ENCODE results near the gene NECTIN1. TPM values are rescaled to one million over a fixed set of nuclear protein-coding genes. Genes with fewer than 3 reads are reported as not detected.

The NECTIN1 gene
- total and polyA plus RNA-seq, 7 donors: 0.42 to 3.5 (median 1.7) TPM

GRCh38 chr11:119640541-119640940 lies 88.5 kb downstream of the NECTIN1 start:
- Histone ChIP-seq H3K4me3 (no peak overlapping the region), H3K9me3 (no peaks in the 10 kb centered on the region), H3K4me1 (no peaks in the 10 kb centered on the region), H3K36me3 (ENCODE audit: insufficient read depth in 1 of 2, low read depth in 1 of 2) (no peaks in the 10 kb centered on the region), H3K27ac (no peak overlapping the region), H3K27me3 (ENCODE audit: insufficient read depth in 3 of 3, low read length in 2 of 3) (peaks cover 0 to 8% (median 2%) of the 10 kb centered on the region in 3 donors)
- no peak for ATAC-seq
- WGBS, 3 donors: 57 to 61% (median 61%) methylated on average over 6 of the region's 6 CpGs
- no peak for TF ChIP-seq CTCF (IDR thresholded peaks at IDR 0.05)
- intact Hi-C loops (cut with DNase I): no loop called here
- no peak for DNase-seq

DNA sequence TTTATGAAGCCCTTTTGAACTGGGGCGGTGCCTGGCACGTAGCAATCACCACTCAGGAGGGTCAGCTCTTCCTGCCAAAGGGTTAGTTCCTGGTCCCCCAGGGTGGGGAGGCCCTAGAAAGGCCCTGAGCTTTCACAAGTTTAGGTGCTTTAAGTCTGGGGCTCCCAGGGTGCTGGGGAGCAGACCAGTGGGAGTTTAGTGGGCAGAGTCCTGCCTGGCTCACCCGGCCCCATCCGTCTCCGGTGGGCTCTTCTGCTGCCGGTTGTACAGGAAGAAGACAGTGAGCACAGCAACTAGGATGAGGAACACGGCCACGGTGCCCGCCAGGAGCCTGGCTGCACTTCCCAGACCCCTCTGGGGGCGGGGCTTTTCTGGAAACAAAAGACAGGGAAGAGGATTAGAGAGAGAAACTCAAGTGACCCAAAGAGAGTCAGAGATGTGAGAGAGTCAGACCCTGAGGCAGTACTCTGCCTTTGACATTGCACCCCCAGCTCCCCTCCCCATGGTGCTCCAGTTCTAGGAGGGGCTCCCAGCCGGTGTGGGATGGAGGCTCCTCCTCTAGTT lies 89.3 kb downstream of the NECTIN1 start:
- Histone ChIP-seq H3K4me3 (no peak overlapping the region), H3K27ac (no peak overlapping the region), H3K27me3 (ENCODE audit: insufficient read depth in 3 of 3, low read length in 2 of 3) (peaks cover 0 to 16% (median 2%) of the 10 kb centered on the region in 3 donors), H3K36me3 (ENCODE audit: insufficient read depth in 1 of 2, low read depth in 1 of 2) (no peaks in the 10 kb centered on the region), H3K4me1 (no peaks in the 10 kb centered on the region), H3K9me3 (no peaks in the 10 kb centered on the region)
- ATAC-seq (no peak), DNase-seq (no peak)
- 70 to 73% (median 70%) methylated on average over 11 of the region's 11 CpGs for WGBS, 3 donors
- TF ChIP-seq CTCF (IDR thresholded peaks at IDR 0.05): no peak
- intact Hi-C loops (cut with DNase I): no loop called here

DNA sequence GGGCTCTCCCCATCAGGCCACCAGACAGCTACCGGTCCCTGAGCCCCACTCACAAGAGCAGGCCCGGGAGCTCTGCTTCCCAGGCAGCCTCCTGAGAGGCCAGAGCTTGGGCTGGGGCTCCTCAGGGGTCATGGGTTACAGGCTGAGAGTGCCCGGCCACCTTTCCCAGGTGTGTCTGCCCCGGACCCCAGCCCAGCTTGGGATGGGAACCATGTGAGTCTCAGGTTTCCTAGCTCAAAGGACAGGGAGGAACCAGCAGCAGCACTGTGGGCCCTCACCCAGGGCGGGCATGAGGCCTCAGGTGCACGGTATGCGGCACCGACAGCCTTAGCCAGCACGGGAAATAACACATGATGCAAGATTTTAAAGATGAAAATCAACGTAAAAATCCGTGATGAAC lies 90.1 kb downstream of the NECTIN1 start:
- DNase-seq (no peak), ATAC-seq (no peak)
- TF ChIP-seq CTCF (IDR thresholded peaks at IDR 0.05): no peak
- WGBS, 3 donors: 81 to 85% (median 83%) methylated on average over 11 of the region's 11 CpGs
- Histone ChIP-seq H3K27me3 (ENCODE audit: insufficient read depth in 3 of 3, low read length in 2 of 3) (peaks cover 0 to 19% (median 2%) of the 10 kb centered on the region in 3 donors), H3K9me3 (no peaks in the 10 kb centered on the region), H3K27ac (no peak overlapping the region), H3K4me3 (no peak overlapping the region), H3K36me3 (ENCODE audit: insufficient read depth in 1 of 2, low read depth in 1 of 2) (no peaks in the 10 kb centered on the region), H3K4me1 (no peaks in the 10 kb centered on the region)
- intact Hi-C loops (cut with DNase I): no loop called here

DNA sequence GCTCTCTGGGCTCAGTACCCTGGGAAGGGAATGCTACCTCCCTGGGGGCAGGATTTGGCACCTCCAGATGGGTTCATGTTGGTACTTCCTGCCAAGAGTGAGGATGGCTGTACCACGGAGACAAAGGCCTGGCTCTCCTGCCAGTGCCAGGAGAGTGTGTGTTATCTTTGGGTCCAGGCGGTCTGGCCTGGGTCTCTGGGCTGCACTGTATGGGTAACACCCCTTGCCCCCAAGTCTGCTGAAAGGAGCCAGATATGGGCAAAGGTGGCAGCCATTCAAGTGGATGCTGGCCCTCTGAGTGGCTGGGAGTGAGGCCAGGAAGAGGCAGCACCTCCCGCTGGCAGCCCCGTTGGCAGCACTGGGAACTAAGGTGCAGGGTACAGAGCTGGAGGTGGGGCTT lies 91.5 kb downstream of the NECTIN1 start:
- H3K36me3 ChIP-seq (ENCODE audit: insufficient read depth in 1 of 2, low read depth in 1 of 2): no peaks in the 10 kb centered on the region
- 59 to 80% (median 60%) methylated on average over 4 of the region's 4 CpGs for WGBS, 3 donors
- ATAC-seq (no peak), DNase-seq (no peak)
- no peaks in the 10 kb centered on the region for H3K4me1 ChIP-seq
- H3K27me3 ChIP-seq (ENCODE audit: insufficient read depth in 3 of 3, low read length in 2 of 3): peaks cover 0 to 19% (median 2%) of the 10 kb centered on the region in 3 donors
- no peaks in the 10 kb centered on the region for H3K9me3 ChIP-seq
- no peak overlapping the region for H3K4me3 ChIP-seq
- TF ChIP-seq CTCF (IDR thresholded peaks at IDR 0.05): no peak
- intact Hi-C loops (cut with DNase I): no loop called here
- H3K27ac ChIP-seq: no peak overlapping the region

DNA sequence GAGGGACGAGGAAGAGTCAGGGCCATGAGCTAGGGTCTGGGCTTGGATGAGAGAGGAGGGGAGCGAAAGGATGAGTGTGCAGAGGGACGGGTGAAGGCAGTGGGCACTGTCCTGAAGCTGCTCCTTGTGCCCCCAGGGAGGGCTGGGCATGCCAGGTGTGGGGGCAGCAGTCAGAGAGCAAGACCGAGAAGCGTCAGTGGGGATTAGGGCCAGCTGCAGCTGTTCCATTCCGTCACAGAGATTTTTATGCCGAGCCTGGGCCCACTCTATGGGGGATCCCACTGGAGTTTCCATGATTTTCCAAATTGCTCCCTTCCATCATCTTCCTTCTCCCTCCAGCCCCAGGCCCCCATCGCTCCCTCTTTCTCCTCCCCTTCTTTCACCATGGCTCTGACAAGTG lies 93.2 kb downstream of the NECTIN1 start:
- WGBS, 3 donors: 34 to 71% (median 41%) methylated on average over 7 to 8 of the region's 8 CpGs
- H3K27ac ChIP-seq: no peak overlapping the region
- no peak for TF ChIP-seq CTCF (IDR thresholded peaks at IDR 0.05)
- no peaks in the 10 kb centered on the region for H3K36me3 ChIP-seq (ENCODE audit: insufficient read depth in 1 of 2, low read depth in 1 of 2)
- ATAC-seq: peak in 1 of 4 donors; percentile 29
- no peaks in the 10 kb centered on the region for H3K9me3 ChIP-seq
- intact Hi-C loops (cut with DNase I): no loop called here
- no peak overlapping the region for H3K4me3 ChIP-seq
- no peaks in the 10 kb centered on the region for H3K4me1 ChIP-seq
- no peak for DNase-seq
- H3K27me3 ChIP-seq (ENCODE audit: insufficient read depth in 3 of 3, low read length in 2 of 3): peaks cover 0 to 19% (median 2%) of the 10 kb centered on the region in 3 donors

Measured in psoas muscle (tissue), 8 donors.